Panc1 (cell line): Measurements from ENCODE around the gene PTK7. TPM values are rescaled to one million over a fixed set of nuclear protein-coding genes. Genes with fewer than 3 reads are reported as not detected.

Source experiments
- ATAC-seq: fragments of 200-7000 bp; cut with Tn5 transposase; 2 replicates; pipeline ENCODE4 v1.9.1; 2020; ENCODE audit warnings: mild to moderate bottlenecking, moderate library complexity
- BruUV-seq: library from RNA; stranded (reverse); fragments of 400-500 nt; replicated peaks from 2 replicates; lab custom pipeline; 2021; lab: Mats Ljungman, UMichigan
- CTCF ChIA-PET: fragments of 300-600 bp; sonication (Branson Sonifier 250); formaldehyde crosslinking; loops from one replicate; lab custom pipeline; 2022; ENCODE audit warnings: antibody characterized with exemption; lab: Charles Lee
- POLR2A ChIA-PET: fragments of 300-600 bp; sonication (Branson Sonifier 250); formaldehyde crosslinking; loops from one replicate; lab custom pipeline; 2022; ENCODE audit warnings: antibody characterized with exemption; lab: Charles Lee
- DNase-seq: peaks from one replicate; pipeline ENCODE4 v3.0.0-alpha.2; 2010; ENCODE audit warnings: low read depth, low spot score
- H3K27ac ChIP-seq: 2 replicates; pipeline ENCODE4 v1.5.1; 2011; ENCODE audit warnings: mild to moderate bottlenecking, low read length, inconsistent platforms
- H3K27me3 ChIP-seq: fragments of 200-500 bp; sonication (Bioruptor generic); 2 replicates; pipeline ENCODE4 v1.6.0; 2014; ENCODE audit warnings: low read length, inconsistent platforms; ENCODE audit not compliant: control insufficient read depth, insufficient read depth
- H3K36me3 ChIP-seq: fragments of 200-500 bp; sonication (Bioruptor generic); 2 replicates; pipeline ENCODE4 v1.5.1; 2014; ENCODE audit warnings: inconsistent platforms, mild to moderate bottlenecking, low read length, moderate library complexity; ENCODE audit not compliant: control insufficient read depth, insufficient read depth
- H3K4me1 ChIP-seq: 2 replicates; pipeline ENCODE4 v1.5.1; 2011; ENCODE audit warnings: inconsistent platforms, mild to moderate bottlenecking, low read length, moderate library complexity; ENCODE audit not compliant: control insufficient read depth, insufficient read depth
- H3K4me3 ChIP-seq, 2 experiments: 2 replicates each; pipeline ENCODE4 v1.5.1; 2011 to 2012; ENCODE audit warnings: low read depth in 2 of 2, low read length in 2 of 2, mild to moderate bottlenecking in 2 of 2, inconsistent platforms in 1 of 2, moderate library complexity in 1 of 2
- H3K9me3 ChIP-seq: fragments of 200-500 bp; sonication (Bioruptor generic); 2 replicates; pipeline ENCODE4 v1.5.1; 2014; ENCODE audit warnings: low read depth, mild to moderate bottlenecking, inconsistent platforms, low read length, moderate library complexity; ENCODE audit not compliant: control insufficient read depth, insufficient read depth
- CTCF ChIP-seq: fragments of 450-650 bp; IDR thresholded peaks from 2 replicates; pipeline ENCODE4 v1.5.1; 2017; ENCODE audit warnings: mild to moderate bottlenecking
- POLR2AphosphoS5 ChIP-seq: IDR thresholded peaks from 2 replicates; pipeline ENCODE4 v1.6.1; 2012; ENCODE audit warnings: mild to moderate bottlenecking, low read depth, low read length, moderate library complexity
- SIN3A ChIP-seq: IDR thresholded peaks from 2 replicates; pipeline ENCODE4 v1.6.1; 2012; ENCODE audit warnings: low read depth, mild to moderate bottlenecking, low read length, moderate library complexity, borderline replicate concordance; ENCODE audit not compliant: insufficient read depth
- TCF7L2 ChIP-seq: IDR thresholded peaks from 2 replicates; pipeline ENCODE4 v1.6.1; 2011; ENCODE audit warnings: mild to moderate bottlenecking, low read depth, low read length, inconsistent platforms
- in situ Hi-C: cut with HindIII; loops from 2 replicates; pipeline ENCODE4 v1.10.0; 2016; ENCODE audit warnings: low sequenced_read_pairs, low pct_unique_long_range_greater_than_20kb
- intact Hi-C: fragments of 100-400 bp; cut with micrococcal nuclease; formaldehyde crosslinking; loops from one replicate; pipeline ENCODE4 v1.10.0; 2022; ENCODE audit not compliant: unreplicated experiment
- total RNA-seq: library from RNA; stranded (reverse); gene quantifications from one replicate; pipeline ENCODE4 v1.2.1, GENCODE V29; 2021; ENCODE audit not compliant: unreplicated experiment
- TF ChIP-seq, protein P1 (sequence below), 2 experiments: IDR thresholded peaks; 2 replicates each; pipeline ENCODE4 v1.6.1; 2011 to 2012; ENCODE audit warnings: low read depth in 2 of 2, control low read depth in 1 of 2, low read length in 1 of 2, mild to moderate bottlenecking in 1 of 2, moderate library complexity in 1 of 2; ENCODE audit not compliant: insufficient read depth in 1 of 2

Gene PTK7
- total RNA-seq, 1 experiment from 2014 or later, result 240 TPM

DNA sequence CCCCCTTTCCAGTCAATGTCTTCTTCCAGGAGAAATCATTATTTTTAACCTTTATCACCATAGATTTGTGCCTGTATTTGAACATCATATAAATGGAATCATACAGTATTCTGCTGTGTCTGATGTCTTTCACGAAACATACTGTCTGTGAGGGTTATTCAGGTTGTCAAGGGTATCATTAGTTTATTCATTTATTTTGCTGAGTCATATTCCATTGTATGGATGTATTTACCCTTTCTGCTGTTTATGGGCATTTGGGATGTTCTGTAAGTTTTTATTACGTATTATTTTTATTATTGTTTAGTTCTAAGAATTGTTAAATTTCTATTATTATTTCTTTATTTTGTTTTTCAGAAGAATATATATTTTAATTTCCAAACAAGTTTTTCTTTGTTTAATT is 131.2 kb downstream of the PTK7 start:
- ChIA-PET CTCF (no interaction called here), POLR2A (no interaction called here)
- intact Hi-C loops (no loop called here), in situ Hi-C loops (no loop called here)
- H3K36me3 ChIP-seq, result no peaks in the 10 kb centered on the region; the same call in 1 of the 2 replicates
- no TSS peak for BruUV-seq
- H3K9me3 ChIP-seq, result no peaks in the 10 kb centered on the region
- no peaks in the 10 kb centered on the region for H3K4me1 ChIP-seq
- TF ChIP-seq POLR2AphosphoS5 (no peak), TCF7L2 (no peak), CTCF (no peak), SIN3A (no peak)
- TF ChIP-seq, protein P1, sequence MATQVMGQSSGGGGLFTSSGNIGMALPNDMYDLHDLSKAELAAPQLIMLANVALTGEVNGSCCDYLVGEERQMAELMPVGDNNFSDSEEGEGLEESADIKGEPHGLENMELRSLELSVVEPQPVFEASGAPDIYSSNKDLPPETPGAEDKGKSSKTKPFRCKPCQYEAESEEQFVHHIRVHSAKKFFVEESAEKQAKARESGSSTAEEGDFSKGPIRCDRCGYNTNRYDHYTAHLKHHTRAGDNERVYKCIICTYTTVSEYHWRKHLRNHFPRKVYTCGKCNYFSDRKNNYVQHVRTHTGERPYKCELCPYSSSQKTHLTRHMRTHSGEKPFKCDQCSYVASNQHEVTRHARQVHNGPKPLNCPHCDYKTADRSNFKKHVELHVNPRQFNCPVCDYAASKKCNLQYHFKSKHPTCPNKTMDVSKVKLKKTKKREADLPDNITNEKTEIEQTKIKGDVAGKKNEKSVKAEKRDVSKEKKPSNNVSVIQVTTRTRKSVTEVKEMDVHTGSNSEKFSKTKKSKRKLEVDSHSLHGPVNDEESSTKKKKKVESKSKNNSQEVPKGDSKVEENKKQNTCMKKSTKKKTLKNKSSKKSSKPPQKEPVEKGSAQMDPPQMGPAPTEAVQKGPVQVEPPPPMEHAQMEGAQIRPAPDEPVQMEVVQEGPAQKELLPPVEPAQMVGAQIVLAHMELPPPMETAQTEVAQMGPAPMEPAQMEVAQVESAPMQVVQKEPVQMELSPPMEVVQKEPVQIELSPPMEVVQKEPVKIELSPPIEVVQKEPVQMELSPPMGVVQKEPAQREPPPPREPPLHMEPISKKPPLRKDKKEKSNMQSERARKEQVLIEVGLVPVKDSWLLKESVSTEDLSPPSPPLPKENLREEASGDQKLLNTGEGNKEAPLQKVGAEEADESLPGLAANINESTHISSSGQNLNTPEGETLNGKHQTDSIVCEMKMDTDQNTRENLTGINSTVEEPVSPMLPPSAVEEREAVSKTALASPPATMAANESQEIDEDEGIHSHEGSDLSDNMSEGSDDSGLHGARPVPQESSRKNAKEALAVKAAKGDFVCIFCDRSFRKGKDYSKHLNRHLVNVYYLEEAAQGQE (IDR thresholded peaks at IDR 0.05; ENCODE audit: insufficient read depth in 1 of 2, low read depth in 2 of 2, low read length in 1 of 2), result no peak
- no peak for DNase-seq
- H3K27me3 ChIP-seq, result no peaks in the 10 kb centered on the region
- no peak for ATAC-seq
- no peak overlapping the region for H3K27ac ChIP-seq
- no peak overlapping the region for H3K4me3 ChIP-seq

Other genes with a start within 250 kb of the PTK7 start
- 109 TPM for gene RPL7L1, start 196.7 kb upstream of the PTK7 start, total RNA-seq
- gene PTCRA, start 160.3 kb upstream of the PTK7 start, total RNA-seq, result not detected
- 72.8 TPM for gene CNPY3, start 146.8 kb upstream of the PTK7 start, total RNA-seq
- 0.72 TPM for gene GNMT, start 115.6 kb upstream of the PTK7 start, total RNA-seq
- gene PEX6, start 97.1 kb upstream of the PTK7 start, total RNA-seq, result 21.7 TPM
- gene PPP2R5D, start 91.7 kb upstream of the PTK7 start, total RNA-seq, result 63.6 TPM
- 111 TPM for gene MEA1, start 62.4 kb upstream of the PTK7 start, total RNA-seq
- 60.9 TPM for gene KLHDC3, start 62.1 kb upstream of the PTK7 start, total RNA-seq
- 106 TPM for gene RRP36, start 54.7 kb upstream of the PTK7 start, total RNA-seq
- gene CUL7, start 22.5 kb upstream of the PTK7 start, total RNA-seq, result 32.1 TPM
- 65.6 TPM for gene MRPL2, start 16.9 kb upstream of the PTK7 start, total RNA-seq
- 22.6 TPM for gene KLC4, start 16.7 kb upstream of the PTK7 start, total RNA-seq
- 48.9 TPM for gene SRF, start 95.0 kb downstream of the PTK7 start, total RNA-seq
- 54.3 TPM for gene CUL9, start 105.9 kb downstream of the PTK7 start, total RNA-seq
- gene DNPH1, start 153.2 kb downstream of the PTK7 start, total RNA-seq, result 67.3 TPM
- gene TTBK1, start 167.2 kb downstream of the PTK7 start, total RNA-seq, result 0.10 TPM
- gene SLC22A7, start 221.9 kb downstream of the PTK7 start, total RNA-seq, result not detected
- 0.64 TPM for gene CRIP3, start 232.5 kb downstream of the PTK7 start, total RNA-seq